Thyroid gland (tissue), 4 donors: ENCODE data around the gene BANK1.

Experiments
- CTCF ChIP-seq, 6 experiments: fragments of 200-600 bp in 3 of 6; fragments of 450-650 bp in 3 of 6; sonication (generic) in 3 of 6; IDR thresholded peaks; one replicate each; pipeline ENCODE4 v1.5.1; 2016 to 2019; ENCODE audit warnings: antibody characterized with exemption in 6 of 6, mild to moderate bottlenecking in 2 of 6, inconsistent platforms in 1 of 6, moderate library complexity in 1 of 6
- POLR2A ChIP-seq, 2 donors: fragments of 450-650 bp; IDR thresholded peaks; one replicate each; pipeline ENCODE4 v1.6.1; 2017; ENCODE audit warnings: antibody characterized with exemption in 2 of 2, mild to moderate bottlenecking in 2 of 2, moderate library complexity in 1 of 2

GRCh38 chr4:101784957-101785356 lies 5.6 kb upstream of the BANK1 start:
- TF ChIP-seq CTCF (IDR thresholded peaks at IDR 0.05) (no peak), POLR2A (IDR thresholded peaks at IDR 0.05) (no peak)
